Transverse colon (tissue), 4 donors: ENCODE results near the gene LYZL6. TPM values are rescaled to one million over a fixed set of nuclear protein-coding genes. Genes with fewer than 3 reads are reported as not detected.

Experiments
- DNase-seq: peaks from one replicate; pipeline ENCODE4 v3.0.0-alpha.2; 2019
- H3K27ac ChIP-seq, 4 donors: fragments of 200-600 bp; sonication (generic); 2 replicates each; pipeline ENCODE4 v1.5.1; 2016 to 2018; ENCODE audit warnings: inconsistent platforms in 4 of 4
- H3K27me3 ChIP-seq: fragments of 200-600 bp; sonication (generic); 2 replicates; pipeline ENCODE4 v1.5.1; 2017; ENCODE audit warnings: inconsistent platforms
- H3K36me3 ChIP-seq, 4 donors: fragments of 200-600 bp; sonication (generic); 2 replicates each; pipeline ENCODE4 v1.5.1; 2017 to 2019; ENCODE audit warnings: inconsistent platforms in 4 of 4
- H3K4me1 ChIP-seq, 4 donors: fragments of 200-600 bp; sonication (generic); 2 replicates each; pipeline ENCODE4 v1.5.1; 2017 to 2020; ENCODE audit warnings: inconsistent platforms in 4 of 4
- H3K4me3 ChIP-seq, 4 donors: fragments of 200-600 bp; sonication (generic); 1 replicate in 1 of 4; 2 replicates in 3 of 4; pipeline versions ENCODE4 v1.5.1 to v1.6.1; 2017 to 2019; ENCODE audit warnings: inconsistent platforms in 4 of 4
- H3K9me3 ChIP-seq, 2 donors: fragments of 200-600 bp; sonication (generic); 2 replicates each; pipeline ENCODE4 v1.5.1; 2017 to 2019; ENCODE audit warnings: inconsistent platforms in 2 of 2
- EP300 ChIP-seq: sonication (generic); formaldehyde crosslinking; IDR thresholded peaks from one replicate; pipeline ENCODE4 v1.6.1; 2017; ENCODE audit warnings: antibody characterized with exemption, low read depth
- POLR2A ChIP-seq: fragments of 450-650 bp; IDR thresholded peaks from one replicate; pipeline ENCODE4 v1.6.1; 2016; ENCODE audit warnings: antibody characterized with exemption, mild to moderate bottlenecking, moderate library complexity
- POLR2AphosphoS5 ChIP-seq, 3 donors: sonication (generic); formaldehyde crosslinking; IDR thresholded peaks; one replicate each; pipeline ENCODE4 v1.6.1; 2016; ENCODE audit warnings: antibody characterized with exemption in 3 of 3
- WGBS, 2 donors: methylation state at CpG; one replicate each; pipeline ENCODE4 v1.1.5; 2018; ENCODE audit warnings: low coverage in 1 of 2; 5-methylcytosine and 5-hydroxymethylcytosine counted together
- in situ Hi-C, 4 donors: fragments of 200-750 bp; cut with MboI; loops; one replicate each; pipeline versions ENCODE4 v1.15.0 to v1.15.1; 2017; ENCODE audit warnings: low sequenced_read_pairs in 3 of 4, low pct_ligation_motif_present in 1 of 4, low pct_unique_long_range_greater_than_20kb in 1 of 4
- intact Hi-C: fragments of 100-400 bp; cut with DNase I; formaldehyde crosslinking; loops from one replicate; pipeline ENCODE4 v1.15.1; 2023; ENCODE audit warnings: low total_unique reads
- total RNA-seq, 4 donors: library from RNA; depleted of rRNA; stranded (reverse); fragments of >200 nt; gene quantifications; one replicate each; pipeline ENCODE4 v1.1.0, GENCODE V29; 2016
- TF ChIP-seq, protein P1 (sequence below), 5 experiments: fragments of 200-600 bp in 3 of 5; fragments of 450-650 bp in 2 of 5; sonication (generic) in 3 of 5; IDR thresholded peaks; 1 replicate in 2 of 5; 2 replicates in 3 of 5; pipeline ENCODE4 v1.5.1; 2016 to 2017; ENCODE audit warnings: antibody characterized with exemption in 5 of 5, inconsistent platforms in 3 of 5, mild to moderate bottlenecking in 2 of 5, moderate library complexity in 1 of 5

LYZL6 gene
- total RNA-seq, 4 donors from 2014 or later: not detected

- 93% methylated on average over 5 of the region's 5 CpGs; no CpG with 5 or more reads in 1 of the 2 donors for WGBS, 2 donors
- Histone ChIP-seq H3K9me3 (no peaks in the 10 kb centered on the region), H3K27me3 (no peaks in the 10 kb centered on the region), H3K36me3 (no peaks in the 10 kb centered on the region), H3K27ac (no peak overlapping the region), H3K4me1 (peaks cover 0 to under 1% (median under 1%) of the 10 kb centered on the region in 4 donors), H3K4me3 (no peak overlapping the region)
- in situ Hi-C loops (no loop called here), intact Hi-C loops (no loop called here)
- no peak for DNase-seq
- TF ChIP-seq, protein P1, sequence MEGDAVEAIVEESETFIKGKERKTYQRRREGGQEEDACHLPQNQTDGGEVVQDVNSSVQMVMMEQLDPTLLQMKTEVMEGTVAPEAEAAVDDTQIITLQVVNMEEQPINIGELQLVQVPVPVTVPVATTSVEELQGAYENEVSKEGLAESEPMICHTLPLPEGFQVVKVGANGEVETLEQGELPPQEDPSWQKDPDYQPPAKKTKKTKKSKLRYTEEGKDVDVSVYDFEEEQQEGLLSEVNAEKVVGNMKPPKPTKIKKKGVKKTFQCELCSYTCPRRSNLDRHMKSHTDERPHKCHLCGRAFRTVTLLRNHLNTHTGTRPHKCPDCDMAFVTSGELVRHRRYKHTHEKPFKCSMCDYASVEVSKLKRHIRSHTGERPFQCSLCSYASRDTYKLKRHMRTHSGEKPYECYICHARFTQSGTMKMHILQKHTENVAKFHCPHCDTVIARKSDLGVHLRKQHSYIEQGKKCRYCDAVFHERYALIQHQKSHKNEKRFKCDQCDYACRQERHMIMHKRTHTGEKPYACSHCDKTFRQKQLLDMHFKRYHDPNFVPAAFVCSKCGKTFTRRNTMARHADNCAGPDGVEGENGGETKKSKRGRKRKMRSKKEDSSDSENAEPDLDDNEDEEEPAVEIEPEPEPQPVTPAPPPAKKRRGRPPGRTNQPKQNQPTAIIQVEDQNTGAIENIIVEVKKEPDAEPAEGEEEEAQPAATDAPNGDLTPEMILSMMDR (IDR thresholded peaks at IDR 0.05): no peak
- no peak for TF ChIP-seq POLR2AphosphoS5 (IDR thresholded peaks at IDR 0.05)
- TF ChIP-seq POLR2A: no peak
- no peak for TF ChIP-seq EP300
These were observed 7.5 kb downstream of the LYZL6 start for GRCh38 chr17:35936063-35936462.

DNA sequence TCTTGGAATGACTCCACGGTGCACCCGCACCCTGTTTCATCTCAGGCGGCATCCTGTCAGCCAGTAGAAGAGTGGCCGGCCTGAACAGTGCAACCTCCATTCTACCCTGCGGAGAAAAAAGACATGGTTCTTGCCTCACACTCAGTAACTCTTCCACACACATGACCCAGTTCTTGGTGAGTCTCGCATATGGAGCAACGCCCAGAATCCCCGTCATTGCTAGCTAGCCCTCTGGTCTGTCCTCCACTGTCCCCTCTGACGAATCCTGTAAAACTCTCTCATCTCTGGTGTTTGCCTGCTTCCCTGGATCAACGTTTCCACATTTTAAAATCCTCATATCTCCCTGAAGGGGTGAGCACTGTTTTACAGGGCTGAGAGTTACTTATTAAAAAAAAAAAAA, 8.8 kb downstream of the LYZL6 start:
- in situ Hi-C loops (no loop called here), intact Hi-C loops (no loop called here)
- WGBS, 2 donors: 77 to 82% methylated on average over 10 of the region's 10 CpGs
- Histone ChIP-seq H3K9me3 (no peaks in the 10 kb centered on the region), H3K36me3 (no peaks in the 10 kb centered on the region), H3K27ac (no peak overlapping the region), H3K27me3 (peaks cover 4% of the 10 kb centered on the region), H3K4me3 (no peak overlapping the region), H3K4me1 (peaks cover 2 to 13% (median 11%) of the 10 kb centered on the region in 4 donors)
- TF ChIP-seq, protein P1 (IDR thresholded peaks at IDR 0.05): no peak
- no peak for TF ChIP-seq POLR2AphosphoS5 (IDR thresholded peaks at IDR 0.05)
- no peak for TF ChIP-seq EP300
- no peak for TF ChIP-seq POLR2A
- DNase-seq: no peak

DNA sequence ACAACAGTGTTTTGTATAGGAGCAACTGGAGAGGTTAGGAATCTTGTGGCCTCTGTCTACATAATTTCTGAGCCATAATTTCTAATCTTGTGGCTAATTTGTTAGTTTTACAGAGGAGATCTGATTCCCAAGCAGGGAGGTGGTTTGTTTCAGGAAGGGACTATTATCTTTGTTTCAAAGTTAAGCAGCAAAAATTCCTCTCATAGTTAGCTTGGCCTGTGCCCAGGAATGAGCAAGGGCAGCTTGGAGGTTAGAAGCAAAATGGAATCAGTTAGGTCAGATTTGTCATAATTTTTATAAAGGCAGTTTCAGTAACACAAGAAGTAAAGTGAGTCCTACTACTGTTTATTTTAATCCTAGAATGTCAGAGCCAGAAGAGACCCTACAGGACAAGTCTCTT, 10.9 kb downstream of the LYZL6 start:
- intact Hi-C loops: no loop called here
- H3K27ac ChIP-seq: no peak overlapping the region

DNA sequence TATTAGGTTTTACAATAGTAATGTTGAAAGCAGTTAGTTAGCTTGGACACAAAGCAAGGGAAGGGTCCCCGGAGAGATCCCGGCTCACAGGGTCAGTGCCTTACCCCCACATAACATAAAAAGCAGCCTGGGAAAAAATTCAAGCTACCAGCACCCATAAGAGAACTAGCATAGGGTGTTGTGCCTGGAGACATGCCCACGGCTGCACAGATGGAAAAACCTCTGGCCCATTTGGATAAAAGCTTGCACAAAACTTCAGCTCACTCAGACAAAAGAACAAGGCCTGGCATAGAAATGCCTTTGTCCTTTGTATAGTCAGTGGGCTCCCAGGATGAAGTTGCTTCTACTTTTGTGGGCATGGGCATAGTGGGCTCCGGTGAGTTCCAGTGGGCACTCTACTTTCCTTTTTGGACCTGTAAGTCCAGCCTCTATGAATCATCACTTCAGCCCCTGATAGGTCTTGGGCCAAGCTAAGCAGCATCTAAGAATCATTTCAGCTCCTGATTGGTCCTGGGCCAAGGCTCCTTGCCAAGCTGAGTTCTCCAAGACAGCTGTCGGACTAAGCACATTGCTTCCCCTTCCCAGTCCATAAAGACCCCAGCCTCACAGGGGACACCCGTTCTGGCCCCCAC, 11.6 kb downstream of the LYZL6 start:
- H3K27me3 ChIP-seq: peaks cover 14% of the 10 kb centered on the region
- no peak for DNase-seq
- H3K4me3 ChIP-seq: no peak overlapping the region
- H3K4me1 ChIP-seq: peaks cover 2 to 13% (median 12%) of the 10 kb centered on the region in 4 donors
- intact Hi-C loops: no loop called here
- no peak overlapping the region for H3K27ac ChIP-seq
- TF ChIP-seq POLR2AphosphoS5 (IDR thresholded peaks at IDR 0.05): no peak
- TF ChIP-seq, protein P1 (IDR thresholded peaks at IDR 0.05): no peak
- TF ChIP-seq EP300: no peak
- no peak for TF ChIP-seq POLR2A
- H3K36me3 ChIP-seq: no peaks in the 10 kb centered on the region
- in situ Hi-C loops: no loop called here
- 56 to 85% methylated on average over 2 to 6 of the region's 6 CpGs for WGBS, 2 donors
- no peaks in the 10 kb centered on the region for H3K9me3 ChIP-seq

More for the DNA sequence above, 10.9 kb downstream of the LYZL6 start:
- H3K4me3 ChIP-seq: no peak overlapping the region
- peaks cover 14% of the 10 kb centered on the region for H3K27me3 ChIP-seq
- H3K4me1 ChIP-seq: peaks cover 2 to 13% (median 12%) of the 10 kb centered on the region in 4 donors
- in situ Hi-C loops: no loop called here
- H3K36me3 ChIP-seq: no peaks in the 10 kb centered on the region
- DNase-seq: no peak
- TF ChIP-seq EP300 (no peak), POLR2AphosphoS5 (IDR thresholded peaks at IDR 0.05) (no peak), POLR2A (no peak)
- TF ChIP-seq, protein P1 (IDR thresholded peaks at IDR 0.05): no peak
- no peaks in the 10 kb centered on the region for H3K9me3 ChIP-seq
